ENCODE data around the gene FAM50A.
A peak's percentile ranks its signal among the peaks of the same experiment; 100 is the strongest.
"Not testable (repeated sequence)": the region's sequence is repeated elsewhere in the genome, so short reads cannot be mapped to it uniquely, and the experiment has no call there.

FAM50A gene, protein sequence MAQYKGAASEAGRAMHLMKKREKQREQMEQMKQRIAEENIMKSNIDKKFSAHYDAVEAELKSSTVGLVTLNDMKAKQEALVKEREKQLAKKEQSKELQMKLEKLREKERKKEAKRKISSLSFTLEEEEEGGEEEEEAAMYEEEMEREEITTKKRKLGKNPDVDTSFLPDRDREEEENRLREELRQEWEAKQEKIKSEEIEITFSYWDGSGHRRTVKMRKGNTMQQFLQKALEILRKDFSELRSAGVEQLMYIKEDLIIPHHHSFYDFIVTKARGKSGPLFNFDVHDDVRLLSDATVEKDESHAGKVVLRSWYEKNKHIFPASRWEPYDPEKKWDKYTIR

GRCh38 chrX:154443992-154444754 lies at the start of gene FAM50A:
Gene FAM50A (plus strand): TSS chrX:154444141. CDS start chrX:154444236, 95 bp downstream.
- DNase-seq (ENCODE audit: low read depth in 2 of 2) = peak; percentile 60 to 64

GRCh38 chrX:154396363-154396762 lies 47.6 kb upstream of the FAM50A start:
- DNase-seq (ENCODE audit: low read depth in 2 of 2) = not testable (repeated sequence)

- DNase-seq (ENCODE audit: low read depth in 2 of 2) = peak; percentile 49 to 63
Measured at GRCh38 chrX:154396973-154397887, 46.7 kb upstream of the FAM50A start.

DNA sequence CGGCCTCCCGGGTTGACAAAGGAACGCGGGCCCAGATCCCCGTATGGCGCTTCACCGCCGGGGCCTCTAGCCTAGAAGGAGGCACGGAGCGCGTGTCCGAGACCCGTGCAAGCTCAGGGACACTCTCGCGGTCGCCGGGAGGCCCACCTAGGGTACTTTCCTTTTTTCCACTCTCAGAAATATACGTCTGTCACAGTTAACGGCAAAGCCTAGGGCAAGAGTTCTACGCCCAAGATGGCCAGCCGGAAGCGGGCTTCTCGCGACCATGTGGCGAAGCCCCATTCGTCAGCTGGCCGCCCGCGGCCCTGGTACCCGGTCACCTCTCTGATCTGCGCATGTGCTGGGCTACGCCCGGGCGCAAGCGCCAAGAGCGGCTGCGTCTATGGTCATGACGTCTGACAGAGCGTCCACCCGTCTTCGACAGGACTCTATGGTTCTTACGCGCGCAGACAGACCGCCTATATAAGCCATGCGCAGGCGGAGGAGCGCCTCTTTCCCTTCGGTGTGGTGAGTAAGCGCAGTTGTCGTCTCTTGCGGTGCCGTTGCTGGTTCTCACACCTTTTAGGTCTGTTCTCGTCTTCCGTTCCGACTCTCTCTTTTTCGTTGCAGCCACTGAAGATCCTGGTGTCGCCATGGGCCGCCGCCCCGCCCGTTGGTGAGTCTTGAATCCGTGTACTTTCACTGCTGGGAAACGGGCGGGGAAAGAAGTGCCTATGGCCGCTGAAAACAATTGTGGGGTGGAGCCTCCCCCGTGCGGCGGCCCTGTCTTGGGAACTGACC lies 45.9 kb upstream of the FAM50A start, which contains the start of gene RPL10:
TSS of gene RPL10 (plus strand) at position 490 of the 780 bp plus-strand sequence. CDS start at position 633, 143 bp downstream.
- DNase-seq (ENCODE audit: low read depth in 2 of 2) = peak; percentile 75 to 80

DNA sequence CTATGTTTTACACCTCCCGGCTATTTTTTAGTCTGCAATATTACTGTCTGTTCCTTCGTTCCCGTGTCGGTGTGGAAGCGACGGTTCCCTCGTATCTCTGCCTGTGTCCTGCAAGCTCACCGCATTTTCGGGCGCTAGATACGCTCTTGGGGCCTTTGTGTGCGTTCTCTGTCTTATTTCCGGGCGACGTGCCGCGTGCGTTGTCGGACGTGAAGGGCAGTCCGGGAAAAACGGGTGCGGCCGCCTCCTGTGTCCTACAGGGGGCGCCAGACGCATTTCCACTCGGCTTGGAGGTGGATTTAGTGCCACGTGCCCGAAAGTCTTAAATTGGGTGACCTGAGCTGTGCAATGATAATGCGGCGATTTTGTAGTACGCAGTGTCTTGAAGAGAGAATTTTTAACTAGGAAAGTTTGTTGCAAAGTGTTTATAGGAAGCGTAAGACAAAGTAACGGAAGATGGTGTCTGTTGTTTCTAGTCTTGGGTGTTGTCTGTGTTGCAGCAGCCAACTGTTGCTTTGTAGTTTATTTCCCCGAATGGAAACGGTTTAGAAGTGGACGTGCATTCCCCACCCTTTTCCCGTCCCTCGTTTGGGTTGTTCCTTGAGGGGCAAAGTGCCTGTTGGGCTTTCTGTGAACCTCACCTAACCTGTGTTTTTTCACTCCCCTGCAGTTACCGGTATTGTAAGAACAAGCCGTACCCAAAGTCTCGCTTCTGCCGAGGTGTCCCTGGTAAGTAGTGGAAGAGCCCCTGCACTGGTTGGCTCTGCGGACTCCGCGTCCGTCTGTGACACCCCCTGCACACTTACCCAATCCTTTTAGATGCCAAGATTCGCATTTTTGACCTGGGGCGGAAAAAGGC lies 45.0 kb upstream of the FAM50A start:
- DNase-seq (ENCODE audit: low read depth in 2 of 2) = peak; percentile 61 to 69

- DNase-seq (ENCODE audit: low read depth in 2 of 2) = peak in 1 of 2 donors; percentile 11
Measured at GRCh38 chrX:154399527-154400368, 44.2 kb upstream of the FAM50A start.

DNA sequence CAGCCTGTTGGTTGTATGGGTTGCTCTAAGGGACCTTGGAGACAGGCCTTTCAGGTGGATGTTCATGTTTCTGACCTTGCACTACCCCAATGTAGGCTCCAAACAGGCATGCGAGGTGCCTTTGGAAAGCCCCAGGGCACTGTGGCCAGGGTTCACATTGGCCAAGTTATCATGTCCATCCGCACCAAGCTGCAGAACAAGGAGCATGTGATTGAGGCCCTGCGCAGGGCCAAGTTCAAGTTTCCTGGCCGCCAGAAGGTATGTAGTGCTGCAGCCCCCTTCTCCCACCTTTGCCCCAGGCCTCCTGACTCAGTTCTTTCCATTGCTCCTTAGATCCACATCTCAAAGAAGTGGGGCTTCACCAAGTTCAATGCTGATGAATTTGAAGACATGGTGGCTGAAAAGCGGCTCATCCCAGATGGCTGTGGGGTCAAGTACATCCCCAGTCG lies 43.5 kb upstream of the FAM50A start:
- not testable (repeated sequence) for DNase-seq (ENCODE audit: low read depth in 2 of 2)

DNA sequence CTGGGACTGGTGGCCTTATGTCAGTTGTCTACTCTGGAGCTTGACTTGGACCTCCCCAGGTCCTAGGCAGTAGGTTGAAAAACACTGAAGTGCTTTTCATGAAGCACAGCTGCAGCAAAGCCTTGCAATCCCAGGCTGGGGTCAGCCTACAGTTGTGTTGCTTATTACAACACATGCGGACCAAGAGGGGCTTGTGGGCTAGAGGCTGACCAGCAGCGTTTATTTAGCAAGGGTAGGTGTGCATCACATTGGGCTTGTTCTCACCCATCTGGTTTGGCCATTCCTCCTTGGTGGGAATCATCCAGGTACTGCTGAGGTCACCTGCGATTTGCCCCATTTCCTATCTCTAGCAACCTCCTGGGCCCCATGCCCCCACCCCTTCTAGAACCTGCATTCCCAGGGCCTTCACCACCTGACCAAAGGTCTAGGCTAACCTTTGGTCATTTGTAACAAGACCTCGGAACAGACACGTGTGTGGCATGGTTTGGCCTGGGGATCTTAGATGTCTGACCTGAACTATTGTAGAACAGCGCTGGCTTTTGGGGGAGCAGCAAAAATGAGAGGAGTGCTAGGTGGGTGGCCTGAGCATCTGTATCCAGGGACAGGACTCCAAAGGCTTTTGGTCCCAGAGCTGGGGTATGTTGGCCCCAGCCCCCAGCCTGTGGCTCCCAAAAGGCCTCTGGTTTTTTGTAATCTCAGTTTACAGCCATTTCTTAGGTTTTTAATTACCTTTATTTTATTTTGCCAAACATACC lies 42.7 kb upstream of the FAM50A start:
- DNase-seq (ENCODE audit: low read depth in 2 of 2) = peak in 1 of 2 donors; percentile 18

- no peak for DNase-seq (ENCODE audit: low read depth in 2 of 2)
Measured at GRCh38 chrX:154401918-154402621, 41.9 kb upstream of the FAM50A start.

- no peak for DNase-seq (ENCODE audit: low read depth in 2 of 2)
Measured at GRCh38 chrX:154402622-154403127, 41.3 kb upstream of the FAM50A start.

- DNase-seq (ENCODE audit: low read depth in 2 of 2) = no peak
Measured at GRCh38 chrX:154403192-154403591, 40.7 kb upstream of the FAM50A start.

- no peak for DNase-seq (ENCODE audit: low read depth in 2 of 2)
Measured at GRCh38 chrX:154403858-154404257, 40.1 kb upstream of the FAM50A start.

DNA sequence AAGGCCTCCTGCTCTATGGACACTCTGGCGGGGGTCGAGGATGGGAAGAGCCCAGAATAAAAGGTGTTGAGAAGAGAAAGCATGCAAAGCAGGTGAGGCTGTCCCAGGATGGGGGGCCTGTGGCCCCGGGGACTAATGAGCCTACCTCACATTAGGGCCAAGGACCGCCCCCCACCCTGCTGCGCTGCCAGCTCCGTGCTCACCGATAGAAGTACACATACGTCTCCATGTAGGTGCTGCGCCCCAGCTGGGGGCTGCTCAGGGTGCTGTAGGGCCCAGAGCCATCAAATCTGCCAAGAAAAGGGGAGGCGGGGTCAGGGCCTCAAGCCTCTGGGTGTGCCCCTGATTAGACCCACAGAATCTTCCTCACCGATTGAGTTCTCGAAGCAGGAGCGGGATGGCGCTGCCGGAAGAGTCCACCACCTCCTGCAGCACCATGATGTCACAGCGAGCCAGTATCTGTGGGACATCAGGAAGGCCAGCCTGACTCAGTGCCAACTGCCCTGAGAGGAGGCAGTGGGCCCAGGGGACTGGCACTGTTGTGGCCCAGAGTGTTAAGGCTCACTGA lies 39.2 kb upstream of the FAM50A start:
- no peak for DNase-seq (ENCODE audit: low read depth in 2 of 2)

DNA sequence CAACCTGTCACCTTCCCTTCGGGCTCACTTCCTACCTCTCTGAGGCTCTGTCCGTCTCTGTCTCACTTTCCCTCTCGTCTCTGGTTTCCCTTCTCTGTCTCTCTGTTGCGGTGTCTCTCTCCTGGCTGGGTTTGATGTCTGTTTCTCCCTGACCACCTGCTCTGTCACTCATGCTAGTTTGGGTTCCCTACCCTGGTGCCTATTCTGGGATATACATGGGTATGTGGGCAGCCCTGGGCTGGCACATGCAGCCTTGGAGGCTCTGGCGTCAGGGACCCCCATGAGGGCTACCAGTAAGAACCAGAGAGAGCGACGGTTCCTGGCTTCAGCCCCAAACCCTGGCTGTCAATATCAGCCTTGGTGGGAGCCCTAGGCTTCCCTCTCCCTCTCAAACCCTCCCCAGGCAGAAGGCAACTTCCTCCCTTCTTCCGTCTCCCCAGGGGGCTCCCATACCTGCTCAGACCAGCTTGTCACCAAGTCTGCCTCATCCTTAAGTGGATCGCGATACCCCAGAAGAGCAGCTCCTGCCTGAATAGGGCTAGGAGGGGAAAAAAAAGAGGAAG lies 35.2 kb upstream of the FAM50A start:
- DNase-seq (ENCODE audit: low read depth in 2 of 2) = no peak

DNA sequence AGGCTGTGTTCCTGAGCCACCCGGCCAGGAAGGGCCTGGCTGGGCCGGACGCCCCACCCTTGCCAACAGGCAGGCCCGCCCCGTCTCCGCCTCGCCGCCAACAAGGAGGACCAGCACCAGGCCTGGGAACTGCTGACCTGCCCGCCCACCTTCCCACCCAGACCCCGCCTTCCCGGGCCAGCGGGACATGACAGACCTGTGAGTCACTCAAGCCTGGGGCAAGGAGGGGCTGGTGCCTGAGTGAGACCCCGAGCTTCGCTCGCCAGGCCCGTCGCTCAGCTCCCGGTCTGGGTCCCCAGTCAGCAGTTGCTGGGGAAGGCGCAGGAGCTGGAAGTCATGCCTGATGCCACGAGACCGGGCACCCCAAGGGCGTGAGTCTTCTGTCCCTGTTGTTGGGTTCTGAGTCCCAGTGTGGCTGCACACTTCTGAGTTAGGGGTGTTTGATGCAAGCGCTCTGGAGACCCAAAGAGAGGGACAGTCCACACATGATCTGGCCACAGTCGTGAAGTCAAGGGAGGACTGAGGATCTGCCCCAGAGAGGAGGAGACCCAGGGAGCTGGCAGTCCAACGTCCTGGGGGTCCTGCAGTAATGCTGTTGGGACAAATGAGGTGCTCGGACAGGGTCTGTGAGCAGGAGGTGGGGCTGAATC lies 34.6 kb upstream of the FAM50A start, which contains the start of gene DNASE1L1:
TSS of gene DNASE1L1 (minus strand) at position 33 of the 650 bp plus-strand sequence. CDS start 3,686 bp downstream, outside the sequence.
- DNase-seq (ENCODE audit: low read depth in 2 of 2) = no peak

DNA sequence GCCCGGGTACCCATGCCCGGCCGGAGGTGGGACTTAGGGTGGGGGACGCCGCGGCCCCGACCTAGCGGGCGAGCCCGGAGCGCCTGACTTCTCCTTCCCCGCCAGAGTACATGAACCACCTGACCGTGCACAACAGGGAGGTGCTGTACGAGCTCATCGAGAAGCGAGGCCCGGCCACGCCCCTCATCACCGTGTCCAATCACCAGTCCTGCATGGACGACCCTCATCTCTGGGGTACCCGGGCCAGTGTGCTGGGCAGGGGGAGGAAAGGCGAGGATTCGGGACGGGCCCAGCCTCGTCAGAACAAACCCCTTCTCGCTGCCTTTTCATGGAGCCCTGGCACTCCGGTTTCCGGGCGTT lies 32.0 kb upstream of the FAM50A start:
- peak in 1 of 2 donors; percentile 42 for DNase-seq (ENCODE audit: low read depth in 2 of 2)
